ENCODE measurements around the gene USP4.

DNA sequence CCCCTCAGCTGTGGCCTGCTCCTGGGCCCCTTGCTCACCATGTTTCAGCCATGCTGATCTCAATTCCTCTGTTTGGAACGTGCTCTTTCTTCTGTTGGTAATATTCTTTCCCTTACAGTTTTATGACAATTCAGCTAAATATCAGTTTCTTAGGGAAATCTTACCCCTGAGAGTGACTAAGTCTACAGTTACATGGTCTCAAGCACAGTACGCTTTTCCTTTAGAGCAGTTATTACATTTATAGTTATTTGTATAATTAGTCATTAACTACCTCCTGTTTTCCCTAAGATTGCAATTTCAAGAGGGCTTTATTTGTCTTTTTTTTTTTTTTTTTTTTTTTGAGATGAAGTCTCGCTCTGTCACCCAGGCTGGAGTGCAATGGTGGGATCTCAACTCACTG, 86.3 kb downstream of the USP4 start:
- TF ChIP-seq CTCF (IDR thresholded peaks at IDR 0.05): no peak
- TF ChIP-seq POLR2A (IDR thresholded peaks at IDR 0.05): no peak
